ENCODE measurements around the gene UNC13B.

DNA sequence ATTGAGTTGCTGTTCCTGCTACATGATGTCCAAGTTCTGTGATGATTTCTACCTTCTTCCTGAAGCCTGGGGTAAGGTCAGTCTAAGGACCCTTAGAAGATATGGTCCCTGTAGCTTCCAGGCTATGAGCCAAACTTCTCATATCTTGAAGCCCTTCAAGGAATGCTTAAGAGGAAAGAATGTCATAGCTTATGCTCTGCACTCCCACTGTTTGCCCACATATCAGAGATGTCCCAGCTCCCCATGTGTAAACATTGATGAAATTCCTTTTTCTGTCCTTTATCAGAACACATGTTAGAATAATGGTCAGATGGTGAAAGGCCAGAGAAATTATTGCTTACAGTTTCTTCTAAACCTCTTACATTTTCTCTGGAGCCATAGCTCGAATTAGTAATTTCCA lies 286.7 kb downstream of the UNC13B start:
- no peak for TF ChIP-seq POLR2AphosphoS5 (IDR thresholded peaks at IDR 0.05; ENCODE audit: low read depth, low read length)
- TF ChIP-seq, protein P1, sequence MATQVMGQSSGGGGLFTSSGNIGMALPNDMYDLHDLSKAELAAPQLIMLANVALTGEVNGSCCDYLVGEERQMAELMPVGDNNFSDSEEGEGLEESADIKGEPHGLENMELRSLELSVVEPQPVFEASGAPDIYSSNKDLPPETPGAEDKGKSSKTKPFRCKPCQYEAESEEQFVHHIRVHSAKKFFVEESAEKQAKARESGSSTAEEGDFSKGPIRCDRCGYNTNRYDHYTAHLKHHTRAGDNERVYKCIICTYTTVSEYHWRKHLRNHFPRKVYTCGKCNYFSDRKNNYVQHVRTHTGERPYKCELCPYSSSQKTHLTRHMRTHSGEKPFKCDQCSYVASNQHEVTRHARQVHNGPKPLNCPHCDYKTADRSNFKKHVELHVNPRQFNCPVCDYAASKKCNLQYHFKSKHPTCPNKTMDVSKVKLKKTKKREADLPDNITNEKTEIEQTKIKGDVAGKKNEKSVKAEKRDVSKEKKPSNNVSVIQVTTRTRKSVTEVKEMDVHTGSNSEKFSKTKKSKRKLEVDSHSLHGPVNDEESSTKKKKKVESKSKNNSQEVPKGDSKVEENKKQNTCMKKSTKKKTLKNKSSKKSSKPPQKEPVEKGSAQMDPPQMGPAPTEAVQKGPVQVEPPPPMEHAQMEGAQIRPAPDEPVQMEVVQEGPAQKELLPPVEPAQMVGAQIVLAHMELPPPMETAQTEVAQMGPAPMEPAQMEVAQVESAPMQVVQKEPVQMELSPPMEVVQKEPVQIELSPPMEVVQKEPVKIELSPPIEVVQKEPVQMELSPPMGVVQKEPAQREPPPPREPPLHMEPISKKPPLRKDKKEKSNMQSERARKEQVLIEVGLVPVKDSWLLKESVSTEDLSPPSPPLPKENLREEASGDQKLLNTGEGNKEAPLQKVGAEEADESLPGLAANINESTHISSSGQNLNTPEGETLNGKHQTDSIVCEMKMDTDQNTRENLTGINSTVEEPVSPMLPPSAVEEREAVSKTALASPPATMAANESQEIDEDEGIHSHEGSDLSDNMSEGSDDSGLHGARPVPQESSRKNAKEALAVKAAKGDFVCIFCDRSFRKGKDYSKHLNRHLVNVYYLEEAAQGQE (IDR thresholded peaks at IDR 0.05; ENCODE audit: insufficient read depth in 1 of 2, low read depth in 2 of 2, low read length in 2 of 2), result no peak
